Measurements from ENCODE around the gene MBD4.
"Not testable (repeated sequence)": the region's sequence is repeated elsewhere in the genome, so short reads cannot be mapped to it uniquely, and the experiment has no call there.

- not testable (repeated sequence) for TF ChIP-seq CEBPB (IDR thresholded peaks at IDR 0.05; ENCODE audit: borderline replicate concordance in 1 of 2, low read depth in 2 of 2, low read length in 2 of 2); POLR2AphosphoS2 (IDR thresholded peaks at IDR 0.05; ENCODE audit: low read depth, low read length)
Measured at GRCh38 chr3:129393760-129394564, 45.8 kb downstream of the MBD4 start.

Data from GM12878 (cell line).